Skeletal muscle tissue (tissue), 4 donors: ENCODE data around the gene ATG2A. TPM values are rescaled to one million over a fixed set of nuclear protein-coding genes. Genes with fewer than 3 reads are reported as not detected.
A peak's percentile ranks its signal among the peaks of the same experiment; 100 is the strongest.

Source experiments
- H3K27ac ChIP-seq: one replicate; pipeline ENCODE4 v1.7.0; 2013; ENCODE audit warnings: mild to moderate bottlenecking, low read depth, low read length, inconsistent platforms
- H3K27me3 ChIP-seq, 3 donors: one replicate each; pipeline ENCODE4 v1.7.0; 2013; ENCODE audit warnings: low read length in 3 of 3; ENCODE audit not compliant: control insufficient read depth in 3 of 3, insufficient read depth in 3 of 3
- H3K36me3 ChIP-seq, 3 donors: one replicate each; pipeline ENCODE4 v1.7.0; 2013; ENCODE audit warnings: low read length in 3 of 3; ENCODE audit not compliant: control insufficient read depth in 3 of 3, insufficient read depth in 3 of 3
- H3K4me1 ChIP-seq, 3 donors: one replicate each; pipeline ENCODE4 v1.7.0; 2013; ENCODE audit warnings: low read length in 3 of 3, mild to moderate bottlenecking in 3 of 3; ENCODE audit not compliant: control insufficient read depth in 3 of 3, insufficient read depth in 3 of 3
- H3K4me3 ChIP-seq, 3 donors: one replicate each; pipeline ENCODE4 v1.7.0; 2013; ENCODE audit warnings: low read length in 3 of 3
- H3K9ac ChIP-seq, 3 donors: one replicate each; pipeline ENCODE4 v1.7.0; 2013; ENCODE audit warnings: low read length in 3 of 3, mild to moderate bottlenecking in 3 of 3, moderate library complexity in 2 of 3, low read depth in 1 of 3
- H3K9me3 ChIP-seq, 3 donors: one replicate each; pipeline ENCODE4 v1.7.0; 2013; ENCODE audit warnings: low read length in 3 of 3; ENCODE audit not compliant: control insufficient read depth in 3 of 3
- total RNA-seq: library from RNA; depleted of rRNA; stranded (reverse); fragments of >200 nt; gene quantifications from one replicate; pipeline ENCODE4 v1.2.3, GENCODE V29; 2014
- donor health status: Osteomylitis.

Gene ATG2A
- total RNA-seq, 1 donor from 2014 or later, result 3.1 TPM

DNA sequence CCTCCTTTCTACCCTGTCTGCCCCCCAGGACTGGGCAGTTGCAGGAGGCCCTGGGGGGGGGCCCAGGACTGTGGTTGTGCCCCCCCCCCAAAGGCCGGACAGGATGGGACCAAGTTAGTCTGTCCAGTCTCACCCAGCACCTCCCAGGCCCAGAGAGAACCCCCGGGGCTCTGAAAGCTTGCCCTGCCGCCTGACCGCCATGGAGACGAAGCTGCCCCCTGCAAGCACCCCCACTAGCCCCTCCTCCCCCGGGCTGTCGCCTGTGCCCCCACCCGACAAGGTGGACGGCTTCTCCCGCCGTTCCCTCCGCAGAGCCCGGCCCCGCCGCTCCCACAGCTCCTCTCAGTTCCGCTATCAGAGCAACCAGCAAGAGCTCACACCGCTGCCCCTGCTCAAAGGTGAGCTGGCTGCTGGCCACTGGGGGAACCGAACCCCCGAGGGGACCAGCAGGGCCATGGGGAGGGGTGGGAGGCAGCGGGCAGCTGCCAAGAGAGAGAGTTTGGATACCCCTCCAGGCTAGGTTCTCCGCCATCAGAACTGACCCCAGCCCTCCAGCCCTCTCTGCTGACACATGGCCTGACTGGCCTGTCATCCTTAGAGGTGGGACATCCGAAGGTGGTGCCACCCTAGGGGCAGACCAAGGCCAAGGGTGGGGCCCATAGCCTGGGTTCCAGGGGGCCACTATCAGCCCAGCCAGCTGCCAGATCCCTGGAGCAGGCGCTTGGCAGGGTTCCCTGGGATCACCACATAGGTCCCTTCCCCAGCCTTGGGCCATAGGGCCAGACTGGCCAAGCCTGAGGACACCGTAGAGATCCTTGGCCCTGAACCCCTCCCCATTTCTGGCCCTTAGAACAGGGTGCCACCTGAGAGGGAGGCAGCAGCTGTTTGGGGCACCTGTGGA lies 8.8 kb upstream of the ATG2A start:
- peaks cover 23 to 27% (median 25%) of the 10 kb centered on the region in 3 donors for H3K4me1 ChIP-seq
- no peak overlapping the region for H3K27ac ChIP-seq
- peak overlapping the region; percentile 85 to 98 (median 88) for H3K4me3 ChIP-seq
- H3K9me3 ChIP-seq, result no peaks in the 10 kb centered on the region
- H3K9ac ChIP-seq, result peak overlapping the region; percentile 91 to 99 (median 92)
- no peaks in the 10 kb centered on the region for H3K27me3 ChIP-seq
- peaks cover 27 to 34% (median 32%) of the 10 kb centered on the region in 3 donors for H3K36me3 ChIP-seq

DNA sequence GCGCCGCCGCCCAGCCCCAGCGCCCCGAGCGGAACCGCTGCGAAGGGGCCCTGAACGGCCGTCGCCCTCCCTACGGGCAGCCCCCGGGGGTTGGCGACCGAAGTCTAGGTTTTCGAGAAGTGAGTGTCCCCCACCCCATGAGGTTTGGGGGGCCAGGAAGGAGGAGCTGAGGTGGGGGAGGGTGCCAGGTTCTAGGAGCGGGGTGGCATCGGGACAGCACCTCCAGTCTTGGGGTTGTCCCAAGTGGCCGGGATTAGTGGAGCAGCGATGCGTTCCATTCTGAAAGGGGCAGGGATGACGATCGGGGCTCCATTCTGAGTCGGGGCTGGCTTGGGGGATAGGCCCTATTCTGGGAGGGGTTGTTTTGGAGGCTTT lies 7.9 kb upstream of the ATG2A start:
- H3K36me3 ChIP-seq, result peaks cover 19 to 26% (median 24%) of the 10 kb centered on the region in 3 donors
- peak overlapping the region; percentile 85 to 98 (median 88) for H3K4me3 ChIP-seq
- H3K27me3 ChIP-seq, result no peaks in the 10 kb centered on the region
- peaks cover 25 to 27% (median 27%) of the 10 kb centered on the region in 3 donors for H3K4me1 ChIP-seq
- peak overlapping the region; percentile 98 for H3K27ac ChIP-seq
- H3K9me3 ChIP-seq, result no peaks in the 10 kb centered on the region
- H3K9ac ChIP-seq, result peak overlapping the region; percentile 91 to 99 (median 92)

DNA sequence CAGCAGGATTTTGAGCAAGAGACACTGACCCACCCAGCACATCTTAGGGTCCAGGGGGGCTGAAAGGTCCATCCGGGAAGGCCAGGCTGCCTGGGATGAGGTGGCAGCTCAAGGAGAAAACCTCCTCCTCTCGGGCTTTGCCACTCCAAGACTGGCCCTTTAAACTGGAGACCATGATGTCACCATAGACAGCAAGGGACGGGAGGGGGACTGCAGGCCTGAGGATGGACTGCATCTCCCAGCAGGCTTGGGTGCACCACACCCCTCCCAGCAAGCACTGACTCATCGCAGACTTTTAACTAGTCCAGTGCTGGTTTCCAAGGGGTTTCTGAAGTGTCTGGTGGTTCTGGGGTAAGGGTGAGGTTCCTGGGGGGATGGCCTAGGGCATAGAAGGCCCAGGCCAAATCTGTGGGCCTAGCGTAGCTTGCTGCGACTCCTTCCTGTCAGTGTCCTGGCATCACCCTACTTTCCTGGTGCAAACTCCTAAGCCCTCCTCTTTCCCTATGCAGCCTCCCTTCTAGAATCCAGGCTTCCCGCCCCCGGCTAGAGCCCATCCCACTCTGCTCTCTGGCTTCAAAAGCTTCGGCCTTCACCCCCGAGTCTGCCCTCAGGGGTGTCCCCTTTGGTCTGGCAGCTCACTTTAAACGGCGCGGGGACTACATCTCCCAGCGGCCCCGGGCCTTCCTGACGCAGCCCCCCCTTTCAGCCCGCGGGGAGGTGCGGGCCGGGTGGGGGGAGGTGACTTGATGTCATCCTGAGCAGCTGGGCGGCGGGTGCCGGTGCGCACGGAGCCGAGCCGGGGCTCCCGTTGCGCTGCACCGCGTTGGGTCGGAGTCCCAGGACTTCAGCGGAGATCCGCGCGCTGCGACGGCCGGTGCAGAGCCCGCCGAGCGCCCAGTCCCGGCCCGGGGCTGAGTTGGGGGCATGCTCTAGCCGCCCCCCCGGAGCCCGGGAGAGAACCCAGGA lies 7.2 kb upstream of the ATG2A start, which contains the start of gene PPP2R5B:
Gene PPP2R5B, plus strand, starts transcription at position 746 of the 966 bp plus-strand sequence. CDS start 1,046 bp downstream, outside the sequence.
- H3K4me3 ChIP-seq, result peak within 1 kb of the TSS; percentile 85 to 98 (median 88)
- H3K9ac ChIP-seq, result peak within 1 kb of the TSS; percentile 91 to 99 (median 92)
- H3K36me3 ChIP-seq, result peaks cover 15 to 20% (median 19%) of the 10 kb centered on the region in 3 donors
- H3K27ac ChIP-seq, result peak within 1 kb of the TSS; percentile 98
- H3K27me3 ChIP-seq, result no peaks in the 10 kb centered on the region
- H3K9me3 ChIP-seq, result no peaks in the 10 kb centered on the region
- H3K4me1 ChIP-seq, result peaks cover 25 to 27% (median 27%) of the 10 kb centered on the region in 3 donors

DNA sequence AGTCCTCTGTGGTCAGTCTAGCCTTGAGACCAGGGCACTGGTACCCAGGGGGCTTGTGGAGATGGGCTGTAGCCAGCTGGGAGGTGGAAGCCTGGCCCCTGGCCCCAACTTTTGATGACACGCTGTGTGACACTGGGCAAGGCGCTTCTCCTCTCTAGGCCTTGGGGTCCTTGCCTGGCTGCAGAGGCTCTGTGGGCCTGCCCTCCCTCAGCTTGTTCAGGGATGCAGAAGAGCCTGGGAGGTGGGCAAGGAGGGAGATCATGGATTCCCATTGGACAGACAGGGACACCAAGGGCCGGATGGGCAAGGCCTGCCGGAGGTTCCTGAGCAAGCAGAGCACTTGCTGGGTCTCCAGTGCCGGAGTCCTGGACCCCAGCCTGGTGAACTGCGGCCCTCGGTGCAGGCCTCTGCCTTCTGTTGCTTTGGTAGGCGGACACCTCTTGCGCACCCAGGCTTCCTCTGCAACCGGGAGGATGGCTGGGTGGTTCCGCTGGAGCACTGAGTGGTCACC lies 6.2 kb upstream of the ATG2A start:
- peaks cover 9 to 16% (median 14%) of the 10 kb centered on the region in 3 donors for H3K36me3 ChIP-seq
- H3K27me3 ChIP-seq, result no peaks in the 10 kb centered on the region
- H3K9ac ChIP-seq, result peak overlapping the region; percentile 81 to 99 (median 91)
- H3K4me3 ChIP-seq, result peak overlapping the region; percentile 85 to 98 (median 88)
- H3K9me3 ChIP-seq, result no peaks in the 10 kb centered on the region
- peak overlapping the region; percentile 98 for H3K27ac ChIP-seq
- H3K4me1 ChIP-seq, result peaks cover 30 to 34% (median 32%) of the 10 kb centered on the region in 3 donors

DNA sequence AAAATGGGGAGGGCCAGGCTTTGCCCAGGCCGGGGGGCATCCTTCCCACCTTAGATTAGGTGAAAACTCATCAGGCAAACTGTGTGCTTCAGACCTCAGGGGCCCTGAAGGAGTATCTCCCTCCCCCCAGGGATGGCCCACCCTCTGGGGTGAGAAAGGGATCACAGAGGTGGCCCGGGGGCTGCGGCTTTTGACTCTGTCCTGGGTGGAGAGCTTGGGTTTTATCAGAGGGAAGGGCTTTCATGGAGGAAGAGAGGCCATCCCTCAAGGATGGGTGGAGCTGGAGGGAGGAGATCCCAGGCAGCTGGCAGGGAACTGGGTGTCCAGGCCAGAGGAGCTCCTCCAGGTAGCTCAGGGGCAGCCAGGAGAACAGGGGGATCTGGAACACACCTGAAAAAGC lies 4.4 kb upstream of the ATG2A start:
- no peaks in the 10 kb centered on the region for H3K9me3 ChIP-seq
- H3K27me3 ChIP-seq, result no peaks in the 10 kb centered on the region
- H3K4me1 ChIP-seq, result peaks cover 39 to 43% (median 40%) of the 10 kb centered on the region in 3 donors
- no peak overlapping the region for H3K9ac ChIP-seq
- no peak overlapping the region for H3K4me3 ChIP-seq
- peaks cover 0 to 6% (median 0%) of the 10 kb centered on the region in 3 donors for H3K36me3 ChIP-seq
- H3K27ac ChIP-seq, result no peak overlapping the region

DNA sequence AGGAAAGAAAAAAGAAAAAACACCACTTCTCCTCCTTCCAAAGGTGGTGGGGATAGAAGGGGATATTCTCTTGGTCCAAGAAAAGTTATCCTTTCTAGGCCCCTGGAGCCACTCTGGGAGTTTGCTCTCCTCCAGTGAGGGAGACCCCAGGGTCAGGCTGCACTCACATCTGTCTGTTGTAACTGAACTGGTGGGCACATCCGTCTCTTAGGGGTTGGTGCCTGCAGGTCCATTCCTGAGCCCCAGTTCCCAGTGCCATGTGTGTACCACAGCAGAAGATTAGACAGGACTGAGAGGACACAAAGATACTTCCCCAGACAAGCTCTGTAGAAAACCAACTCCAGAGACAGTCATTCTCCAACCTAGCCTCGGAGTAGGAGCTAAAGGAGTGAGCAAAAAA lies 3.1 kb upstream of the ATG2A start:
- H3K27me3 ChIP-seq, result no peaks in the 10 kb centered on the region
- peaks cover 37 to 45% (median 37%) of the 10 kb centered on the region in 3 donors for H3K4me1 ChIP-seq
- no peaks in the 10 kb centered on the region for H3K9me3 ChIP-seq
- H3K36me3 ChIP-seq, result peaks cover 0 to 3% (median 0%) of the 10 kb centered on the region in 3 donors
- H3K27ac ChIP-seq, result peak overlapping the region; percentile 55
- H3K4me3 ChIP-seq, result no peak overlapping the region
- H3K9ac ChIP-seq, result peak overlapping the region in 1 of 3 donors; percentile 25

DNA sequence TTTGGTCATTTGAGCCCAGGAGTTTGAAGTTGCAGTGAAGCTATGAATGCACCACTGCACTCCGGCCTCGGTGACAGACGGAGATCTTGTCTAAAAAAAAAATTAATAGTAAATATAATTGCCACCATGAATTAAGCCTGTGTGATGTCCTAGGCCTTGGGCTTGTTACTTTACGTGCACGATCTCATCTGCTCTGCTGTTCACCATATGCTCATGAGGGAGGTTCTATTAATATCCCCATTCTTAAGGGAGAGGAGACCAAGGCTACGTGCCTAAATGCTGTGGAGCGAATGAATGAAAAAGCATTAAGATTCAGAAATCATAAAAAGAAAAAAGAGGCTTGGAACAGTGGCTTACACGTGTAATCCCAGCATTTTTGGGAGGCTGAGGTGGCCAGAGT lies 2.6 kb upstream of the ATG2A start:
- H3K4me1 ChIP-seq, result peaks cover 34 to 44% (median 36%) of the 10 kb centered on the region in 3 donors
- H3K27ac ChIP-seq, result peak overlapping the region; percentile 55
- H3K9me3 ChIP-seq, result no peaks in the 10 kb centered on the region

DNA sequence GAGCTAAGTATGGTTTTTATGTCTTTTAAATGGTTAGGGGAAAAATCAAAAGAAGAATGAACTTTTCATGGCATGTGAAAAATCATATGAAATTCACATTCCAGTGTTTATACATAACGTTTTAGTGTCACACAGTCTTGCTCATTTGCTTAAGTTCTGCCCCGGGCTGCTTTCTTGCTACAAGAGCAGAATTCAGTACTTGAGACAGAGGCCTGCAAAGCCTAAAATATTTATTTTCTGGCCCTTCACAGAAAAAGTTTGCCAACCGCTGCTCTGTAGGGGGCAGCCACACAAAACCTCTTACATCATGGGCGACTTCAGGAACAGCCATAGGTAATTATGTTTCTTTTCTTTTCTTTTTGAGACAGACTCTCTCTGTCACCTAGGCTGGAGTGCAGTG lies 1.0 kb upstream of the ATG2A start:
- no peaks in the 10 kb centered on the region for H3K27me3 ChIP-seq
- H3K4me3 ChIP-seq, result peak overlapping the region; percentile 62 to 85 (median 74)
- H3K36me3 ChIP-seq, result peaks cover 14 to 15% (median 15%) of the 10 kb centered on the region in 3 donors
- peaks cover 23 to 35% (median 25%) of the 10 kb centered on the region in 3 donors for H3K4me1 ChIP-seq
- H3K9ac ChIP-seq, result peak overlapping the region; percentile 71 to 89 (median 88)
- H3K9me3 ChIP-seq, result no peaks in the 10 kb centered on the region
- H3K27ac ChIP-seq, result peak overlapping the region; percentile 69

More for the DNA sequence above, 2.6 kb upstream of the ATG2A start:
- Histone ChIP-seq H3K9ac (no peak overlapping the region), H3K36me3 (peaks cover 0 to 3% (median 0%) of the 10 kb centered on the region in 3 donors), H3K4me3 (no peak overlapping the region), H3K27me3 (no peaks in the 10 kb centered on the region)

DNA sequence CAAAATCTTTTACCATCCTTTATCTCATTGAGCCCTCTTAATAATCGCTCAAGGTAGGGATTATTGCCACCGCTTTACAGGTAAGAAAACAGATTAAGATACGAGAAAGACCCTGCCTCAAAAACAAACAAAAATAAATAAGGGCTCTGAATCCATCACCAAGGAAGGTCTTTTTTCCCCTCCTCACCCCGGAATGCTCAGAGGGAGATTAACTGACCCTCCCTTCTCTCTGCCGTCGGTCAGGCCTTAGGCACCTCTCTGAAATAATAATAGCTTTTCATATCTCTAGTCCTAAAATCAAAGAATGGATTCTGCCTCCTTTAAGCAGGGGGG lies 620 bp upstream of the ATG2A start:
- Histone ChIP-seq H3K9me3 (no peaks in the 10 kb centered on the region), H3K9ac (peak overlapping the region; percentile 71 to 89 (median 88)), H3K4me3 (peak overlapping the region; percentile 62 to 85 (median 74)), H3K36me3 (peaks cover 17 to 19% (median 18%) of the 10 kb centered on the region in 3 donors), H3K27ac (peak overlapping the region; percentile 69), H3K4me1 (peaks cover 21 to 34% (median 24%) of the 10 kb centered on the region in 3 donors), H3K27me3 (no peaks in the 10 kb centered on the region)
